ENCODE results near the gene DLK1.

GRCh38 chr14:100726550-100727085, at the start of gene DLK1:
- TF ChIP-seq CTCF (IDR thresholded peaks at IDR 0.05 in 4 of 5, conservative IDR thresholded peaks at IDR 0.05 in 1 of 5): no peak
- TF ChIP-seq POLR2A (IDR thresholded peaks at IDR 0.05): no peak
